ENCODE measurements around the gene MYO16.
"Not testable (repeated sequence)": the region's sequence is repeated elsewhere in the genome, so short reads cannot be mapped to it uniquely, and the experiment has no call there.

The MYO16 gene

GRCh38 chr13:108981407-108981806, 352.0 kb downstream of the MYO16 start:
- Mint-ChIP-seq H3K4me3 (no peak overlapping the region), H3K9me3 (peaks cover 14% of the 10 kb centered on the region), H3K4me1 (peaks cover 6% of the 10 kb centered on the region), H3K27me3 (ENCODE audit: low read depth, poor library complexity) (peaks cover 7% of the 10 kb centered on the region), H3K27ac (peak overlapping the region; percentile 10), H3K36me3 (ENCODE audit: low read depth) (peaks cover 4% of the 10 kb centered on the region)
- DNase-seq = no peak
- TF ChIP-seq CTCF (IDR thresholded peaks at IDR 0.05) = no peak

- no peak overlapping the region for H3K4me3 Mint-ChIP-seq
- H3K36me3 Mint-ChIP-seq (ENCODE audit: low read depth) = peaks cover 4% of the 10 kb centered on the region
- peaks cover 15% of the 10 kb centered on the region for H3K9me3 Mint-ChIP-seq
- TF ChIP-seq CTCF (IDR thresholded peaks at IDR 0.05) = no peak
- H3K27ac Mint-ChIP-seq = no peak overlapping the region
- peaks cover 11% of the 10 kb centered on the region for H3K4me1 Mint-ChIP-seq
- peaks cover 7% of the 10 kb centered on the region for H3K27me3 Mint-ChIP-seq (ENCODE audit: low read depth, poor library complexity)
- no peak for DNase-seq
These were observed 353.9 kb downstream of the MYO16 start for GRCh38 chr13:108983273-108983672.

GRCh38 chr13:108984251-108984920, 355.0 kb downstream of the MYO16 start:
- Mint-ChIP-seq H3K4me1 (peaks cover 11% of the 10 kb centered on the region), H3K4me3 (no peak overlapping the region), H3K9me3 (peaks cover 13% of the 10 kb centered on the region), H3K36me3 (ENCODE audit: low read depth) (peaks cover 4% of the 10 kb centered on the region), H3K27ac (no peak overlapping the region), H3K27me3 (ENCODE audit: low read depth, poor library complexity) (peaks cover 7% of the 10 kb centered on the region)
- DNase-seq = no peak
- no peak for TF ChIP-seq CTCF (IDR thresholded peaks at IDR 0.05)

DNA sequence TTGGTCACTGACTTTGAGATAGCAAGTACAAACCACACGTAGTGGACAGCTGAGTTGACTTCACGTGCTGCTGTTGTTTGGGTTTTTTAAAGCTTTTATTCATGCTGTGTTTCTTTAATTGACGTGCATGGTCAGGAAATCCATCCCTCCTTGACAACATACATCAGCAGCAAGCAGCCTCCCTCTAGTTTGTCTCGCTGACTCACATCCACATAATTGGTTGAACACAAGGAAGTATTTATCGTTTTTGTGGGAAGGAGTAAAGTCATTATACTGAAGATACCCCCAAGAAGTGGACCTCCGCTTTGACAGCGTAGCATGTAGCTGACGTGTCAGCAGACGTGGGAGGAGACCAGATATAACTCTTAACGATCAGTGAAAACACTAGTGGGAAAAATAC, 355.8 kb downstream of the MYO16 start:
- no peak for TF ChIP-seq CTCF (IDR thresholded peaks at IDR 0.05)
- Mint-ChIP-seq H3K27me3 (ENCODE audit: low read depth, poor library complexity) (peaks cover 10% of the 10 kb centered on the region), H3K4me1 (peaks cover 10% of the 10 kb centered on the region), H3K4me3 (no peak overlapping the region), H3K27ac (no peak overlapping the region), H3K9me3 (peaks cover 13% of the 10 kb centered on the region), H3K36me3 (ENCODE audit: low read depth) (peaks cover 4% of the 10 kb centered on the region)
- DNase-seq = no peak

GRCh38 chr13:108987517-108987916, 358.1 kb downstream of the MYO16 start:
- peaks cover 13% of the 10 kb centered on the region for H3K9me3 Mint-ChIP-seq
- H3K4me3 Mint-ChIP-seq = no peak overlapping the region
- DNase-seq = no peak
- H3K4me1 Mint-ChIP-seq = peaks cover 5% of the 10 kb centered on the region
- no peak overlapping the region for H3K27ac Mint-ChIP-seq
- TF ChIP-seq CTCF (IDR thresholded peaks at IDR 0.05) = no peak
- peaks cover 4% of the 10 kb centered on the region for H3K36me3 Mint-ChIP-seq (ENCODE audit: low read depth)
- H3K27me3 Mint-ChIP-seq (ENCODE audit: low read depth, poor library complexity) = peaks cover 11% of the 10 kb centered on the region

DNA sequence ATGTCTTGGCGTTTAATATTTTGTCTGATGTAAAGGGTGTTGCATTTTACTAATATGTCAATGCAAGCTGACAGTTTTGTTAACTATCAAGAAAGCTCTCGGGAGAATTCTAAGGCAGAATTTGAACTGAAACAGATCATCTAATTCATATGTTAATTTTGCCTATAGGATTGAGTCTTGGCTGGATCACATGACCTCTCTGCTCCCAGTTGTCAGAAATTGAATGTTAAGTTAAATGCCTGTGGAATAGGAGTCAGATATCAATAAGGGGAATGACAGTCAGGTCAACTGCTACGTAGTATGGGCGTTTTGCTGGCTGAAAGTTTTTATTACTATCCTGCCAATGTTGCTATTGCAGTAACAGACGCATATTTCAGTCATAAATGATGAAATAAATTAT, 358.5 kb downstream of the MYO16 start:
- no peak for TF ChIP-seq CTCF (IDR thresholded peaks at IDR 0.05)
- Mint-ChIP-seq H3K4me3 (no peak overlapping the region), H3K9me3 (peaks cover 13% of the 10 kb centered on the region), H3K36me3 (ENCODE audit: low read depth) (peaks cover 4% of the 10 kb centered on the region), H3K27ac (no peak overlapping the region), H3K4me1 (peaks cover 5% of the 10 kb centered on the region), H3K27me3 (ENCODE audit: low read depth, poor library complexity) (peaks cover 11% of the 10 kb centered on the region)
- no peak for DNase-seq

- not testable (repeated sequence) for H3K36me3 Mint-ChIP-seq (ENCODE audit: low read depth); H3K4me1 Mint-ChIP-seq; H3K27ac Mint-ChIP-seq; H3K27me3 Mint-ChIP-seq (ENCODE audit: low read depth, poor library complexity); H3K9me3 Mint-ChIP-seq; DNase-seq; H3K4me3 Mint-ChIP-seq
These were observed 362.0 kb downstream of the MYO16 start for GRCh38 chr13:108991416-108991815.

Measured in nephron progenitor cell (in vitro differentiated cells).